Breast epithelium (tissue), 3 donors: Measurements from ENCODE around the gene BBS7.
A peak's percentile ranks its signal among the peaks of the same experiment; 100 is the strongest.

Source experiments
- POLR2A ChIP-seq: fragments of 450-650 bp; IDR thresholded peaks from one replicate; pipeline ENCODE4 v1.6.1; 2016; ENCODE audit warnings: antibody characterized with exemption, mild to moderate bottlenecking, moderate library complexity
- TF ChIP-seq, protein P1 (sequence below), 3 donors: fragments of 450-650 bp; IDR thresholded peaks; one replicate each; pipeline ENCODE4 v1.5.1; 2016 to 2017; ENCODE audit warnings: antibody characterized with exemption in 3 of 3, mild to moderate bottlenecking in 3 of 3, moderate library complexity in 3 of 3

GRCh38 chr4:121869841-121870822 lies at the start of gene BBS7:
- TF ChIP-seq, protein P1, sequence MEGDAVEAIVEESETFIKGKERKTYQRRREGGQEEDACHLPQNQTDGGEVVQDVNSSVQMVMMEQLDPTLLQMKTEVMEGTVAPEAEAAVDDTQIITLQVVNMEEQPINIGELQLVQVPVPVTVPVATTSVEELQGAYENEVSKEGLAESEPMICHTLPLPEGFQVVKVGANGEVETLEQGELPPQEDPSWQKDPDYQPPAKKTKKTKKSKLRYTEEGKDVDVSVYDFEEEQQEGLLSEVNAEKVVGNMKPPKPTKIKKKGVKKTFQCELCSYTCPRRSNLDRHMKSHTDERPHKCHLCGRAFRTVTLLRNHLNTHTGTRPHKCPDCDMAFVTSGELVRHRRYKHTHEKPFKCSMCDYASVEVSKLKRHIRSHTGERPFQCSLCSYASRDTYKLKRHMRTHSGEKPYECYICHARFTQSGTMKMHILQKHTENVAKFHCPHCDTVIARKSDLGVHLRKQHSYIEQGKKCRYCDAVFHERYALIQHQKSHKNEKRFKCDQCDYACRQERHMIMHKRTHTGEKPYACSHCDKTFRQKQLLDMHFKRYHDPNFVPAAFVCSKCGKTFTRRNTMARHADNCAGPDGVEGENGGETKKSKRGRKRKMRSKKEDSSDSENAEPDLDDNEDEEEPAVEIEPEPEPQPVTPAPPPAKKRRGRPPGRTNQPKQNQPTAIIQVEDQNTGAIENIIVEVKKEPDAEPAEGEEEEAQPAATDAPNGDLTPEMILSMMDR (IDR thresholded peaks at IDR 0.05): no peak
- TF ChIP-seq POLR2A: peak; percentile 48
